GM19238 (cell line): ENCODE measurements around the gene FKBP10.
"Not testable (repeated sequence)": the region's sequence is repeated elsewhere in the genome, so short reads cannot be mapped to it uniquely, and the experiment has no call there.

ENCODE experiments used
- DNase-seq: peaks from one replicate; pipeline ENCODE4 v3.0.0; 2011; ENCODE audit warnings: low spot score; ENCODE audit not compliant: insufficient read length

The FKBP10 gene

DNA sequence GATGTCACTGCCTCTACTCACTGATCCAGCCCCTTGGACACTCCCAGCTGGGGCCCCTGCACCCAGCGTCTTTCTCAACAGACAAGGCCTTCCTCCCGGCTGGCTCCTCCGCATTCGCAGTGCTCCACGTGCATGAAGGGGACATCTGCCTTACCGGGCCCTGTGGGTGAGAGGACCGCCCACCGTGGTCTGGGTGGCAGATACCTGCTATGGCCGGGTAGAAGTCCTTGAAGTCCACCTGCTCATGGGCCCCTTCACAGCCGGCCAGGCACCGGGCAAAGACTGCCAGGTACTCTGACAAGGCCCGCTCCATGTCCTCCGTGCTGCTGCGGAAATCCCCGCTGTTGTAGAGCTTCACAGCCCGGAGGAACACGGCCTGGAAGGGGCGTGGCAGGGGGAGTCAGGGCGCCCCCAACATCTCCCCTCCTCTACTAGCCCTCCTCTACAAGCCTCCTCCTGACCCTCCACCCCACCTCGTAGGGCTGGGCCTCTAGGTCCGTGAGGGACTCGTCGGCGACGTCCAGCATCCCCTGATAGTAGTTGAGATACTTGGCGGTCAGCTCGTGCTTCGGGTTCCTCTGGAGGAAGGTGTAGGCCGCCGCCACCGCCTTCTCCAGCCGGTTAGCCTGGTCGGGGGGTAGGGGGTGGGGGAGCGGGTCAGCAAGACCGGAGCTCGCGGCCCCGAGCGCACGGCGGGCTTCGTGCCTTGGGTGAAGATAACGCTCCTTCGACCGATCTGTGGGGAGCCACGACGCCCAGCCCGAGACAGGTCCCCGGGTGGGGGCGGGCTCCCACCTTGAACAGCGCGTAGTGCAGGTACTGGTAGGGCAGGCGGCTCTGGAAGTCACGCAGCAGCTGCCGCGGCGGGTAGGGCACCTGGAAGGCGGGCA lies 1.9 kb upstream of the FKBP10 start:
- no peak for DNase-seq

DNA sequence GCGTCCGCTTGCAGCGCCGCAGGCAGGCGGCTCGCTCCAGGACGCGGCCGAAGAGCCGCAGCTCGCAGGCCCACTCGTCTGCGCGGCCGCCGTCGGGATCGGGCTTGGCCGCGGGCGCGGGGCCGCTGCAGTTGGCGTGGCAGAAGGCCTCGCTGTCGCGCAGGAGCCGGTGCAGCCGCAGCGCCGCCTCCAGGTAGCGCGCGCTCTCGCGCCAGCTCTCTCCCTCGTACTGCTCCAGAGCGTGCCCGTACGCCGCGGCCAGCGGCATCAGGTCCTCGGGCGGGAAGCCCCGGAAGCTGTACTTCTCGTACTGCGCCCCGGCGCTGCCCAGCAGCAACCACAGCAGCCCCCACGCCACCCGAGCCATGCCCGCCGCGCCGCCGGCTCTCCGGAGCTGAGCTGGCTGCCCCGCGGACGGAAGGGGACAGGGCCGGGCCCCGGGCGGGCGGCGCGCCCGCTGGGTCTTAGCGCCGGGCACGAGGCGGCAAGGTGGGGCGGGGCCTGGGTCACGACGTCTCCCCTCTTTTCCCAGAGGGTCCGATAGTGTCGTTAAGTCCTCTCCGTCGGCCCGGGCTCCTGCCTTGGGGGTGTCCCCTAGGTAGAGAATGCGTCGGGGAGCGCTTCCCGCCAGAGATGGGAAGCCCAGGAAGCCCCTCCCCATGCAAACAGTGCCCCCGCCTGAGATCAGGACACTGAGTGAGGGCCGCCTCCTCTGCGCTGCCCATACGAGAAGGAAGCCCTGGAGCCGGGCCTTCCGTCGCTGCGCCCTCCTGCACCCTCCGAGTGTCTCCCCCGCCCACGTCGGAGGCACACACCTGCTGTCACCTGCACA lies 1.0 kb upstream of the FKBP10 start, which contains the start of gene P3H4:
Gene P3H4, minus strand, starts transcription at position 401 of the 832 bp plus-strand sequence. Its CDS starts 34 bp downstream, at position 367.
- peak; percentile 77 for DNase-seq

DNA sequence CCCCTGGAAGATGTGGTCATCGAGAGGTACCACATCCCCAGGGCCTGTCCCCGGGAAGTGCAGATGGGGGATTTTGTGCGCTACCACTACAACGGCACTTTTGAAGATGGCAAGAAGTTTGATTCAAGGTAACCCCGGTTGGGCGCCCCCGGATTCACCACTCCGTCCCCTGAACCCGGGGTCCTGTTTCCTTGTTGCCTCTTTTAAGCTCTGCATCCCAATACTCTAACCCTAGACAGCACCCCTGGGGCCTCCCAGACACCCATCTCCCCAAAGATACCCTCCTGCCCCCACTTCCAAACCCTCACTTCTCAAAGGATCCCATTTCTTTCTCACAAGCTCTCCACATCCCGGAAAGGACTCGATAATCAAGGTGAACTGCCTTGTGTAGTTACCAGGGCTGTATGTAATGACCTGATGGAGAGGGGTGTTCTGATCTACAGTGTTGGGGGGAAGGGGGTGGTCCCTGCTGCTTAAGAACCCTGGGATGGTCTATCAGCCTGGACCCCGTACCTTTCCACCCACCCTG lies 412 bp downstream of the FKBP10 start:
- DNase-seq, result no peak

DNA sequence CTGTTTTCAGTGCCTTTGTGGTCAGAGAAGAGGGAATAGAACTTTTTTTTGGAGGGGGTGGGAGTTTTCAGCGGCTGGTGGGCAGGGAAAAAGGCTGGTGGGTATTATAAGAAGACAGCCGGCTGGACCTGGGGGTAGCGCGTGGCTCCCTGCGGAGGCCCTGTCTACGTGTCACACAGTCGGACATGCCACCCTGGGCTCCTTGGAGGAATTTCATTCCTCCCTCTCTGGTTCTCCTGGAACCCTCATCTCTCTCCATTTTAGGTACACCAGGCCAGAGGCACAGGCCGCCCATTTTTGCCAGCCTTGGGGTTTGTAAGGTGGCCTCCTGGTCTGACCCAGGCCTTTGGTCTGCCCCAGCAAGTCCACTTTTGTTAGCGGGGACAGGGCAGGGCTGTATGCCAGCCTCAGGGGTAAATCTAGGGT lies 908 bp downstream of the FKBP10 start:
- no peak for DNase-seq

DNA sequence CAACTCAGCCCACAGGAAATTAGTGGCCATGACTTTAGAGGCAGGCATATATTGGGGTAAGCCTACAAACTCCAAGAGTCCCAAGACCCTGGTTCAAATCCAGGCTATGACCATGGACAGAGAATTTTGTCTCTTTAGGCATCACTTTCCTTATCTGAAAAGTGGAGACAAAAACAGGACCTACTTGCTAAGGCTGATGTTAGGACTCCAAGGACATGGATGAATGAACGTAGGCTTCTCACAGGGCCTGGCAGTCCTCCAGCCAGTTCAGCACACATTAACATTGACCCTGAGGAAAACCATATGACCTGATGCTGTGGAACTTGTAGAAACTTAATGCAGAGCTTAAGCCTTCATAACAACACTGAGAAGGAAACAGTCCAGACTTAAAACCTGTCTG lies 1.4 kb downstream of the FKBP10 start:
- no peak for DNase-seq

DNA sequence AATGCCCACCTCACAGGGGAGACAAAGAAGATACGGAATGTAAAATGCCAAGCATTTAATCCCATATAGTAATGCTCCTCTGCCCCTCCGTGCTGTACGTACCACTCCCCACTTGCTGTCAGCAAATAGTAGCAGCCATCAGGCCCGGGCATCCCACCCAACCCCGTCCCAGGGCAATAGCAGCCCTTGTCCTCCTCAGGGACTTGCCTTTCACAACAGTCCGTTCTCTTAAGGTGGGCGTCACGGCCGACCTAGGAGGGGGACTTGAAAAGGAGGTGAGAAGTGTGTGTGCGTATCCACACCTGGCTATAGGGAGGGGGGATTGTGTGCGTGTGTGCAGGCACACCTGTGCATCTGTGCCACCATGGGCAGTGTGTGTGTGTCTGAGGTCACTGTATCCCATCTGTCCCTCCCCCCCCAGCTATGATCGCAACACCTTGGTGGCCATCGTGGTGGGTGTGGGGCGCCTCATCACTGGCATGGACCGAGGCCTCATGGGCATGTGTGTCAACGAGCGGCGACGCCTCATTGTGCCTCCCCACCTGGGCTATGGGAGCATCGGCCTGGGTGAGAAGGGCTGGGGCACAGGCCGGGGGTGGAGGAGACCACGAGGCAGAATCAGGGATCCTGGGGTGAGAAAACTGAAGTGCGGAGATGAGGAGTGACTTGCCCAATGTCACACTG lies 4.0 kb downstream of the FKBP10 start:
- DNase-seq, result no peak

DNA sequence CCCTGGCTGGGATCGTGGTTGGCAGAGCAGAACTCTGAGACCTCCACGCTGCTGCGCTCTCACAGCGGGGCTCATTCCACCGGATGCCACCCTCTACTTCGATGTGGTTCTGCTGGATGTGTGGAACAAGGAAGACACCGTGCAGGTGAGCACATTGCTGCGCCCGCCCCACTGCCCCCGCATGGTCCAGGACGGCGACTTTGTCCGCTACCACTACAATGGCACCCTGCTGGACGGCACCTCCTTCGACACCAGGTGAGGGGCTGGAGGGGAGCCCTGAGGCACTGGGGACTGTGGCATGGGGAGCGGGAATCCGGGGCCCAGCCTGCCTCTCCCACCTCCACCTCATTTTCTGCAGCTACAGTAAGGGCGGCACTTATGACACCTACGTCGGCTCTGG lies 5.2 kb downstream of the FKBP10 start:
- DNase-seq, result no peak

DNA sequence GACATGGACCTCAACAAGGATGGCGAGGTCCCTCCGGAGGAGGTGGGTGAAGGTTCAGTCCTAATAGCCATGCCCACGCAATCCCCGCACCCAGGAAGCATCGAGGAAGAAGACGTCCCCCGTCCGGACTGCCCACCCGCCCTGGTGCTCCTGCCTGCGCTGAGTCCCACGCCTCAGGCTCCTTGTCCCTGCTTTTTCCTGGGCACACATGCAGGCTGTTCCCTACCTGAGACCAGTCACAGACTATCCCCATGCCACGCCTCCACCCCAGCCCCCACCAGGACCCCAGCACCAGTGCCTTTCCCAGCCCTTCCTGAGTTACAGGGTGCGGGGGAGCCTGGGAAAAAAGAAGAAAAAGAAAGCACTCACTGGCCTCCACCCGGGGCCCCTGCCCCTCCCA lies 9.0 kb downstream of the FKBP10 start:
- DNase-seq, result no peak

DNA sequence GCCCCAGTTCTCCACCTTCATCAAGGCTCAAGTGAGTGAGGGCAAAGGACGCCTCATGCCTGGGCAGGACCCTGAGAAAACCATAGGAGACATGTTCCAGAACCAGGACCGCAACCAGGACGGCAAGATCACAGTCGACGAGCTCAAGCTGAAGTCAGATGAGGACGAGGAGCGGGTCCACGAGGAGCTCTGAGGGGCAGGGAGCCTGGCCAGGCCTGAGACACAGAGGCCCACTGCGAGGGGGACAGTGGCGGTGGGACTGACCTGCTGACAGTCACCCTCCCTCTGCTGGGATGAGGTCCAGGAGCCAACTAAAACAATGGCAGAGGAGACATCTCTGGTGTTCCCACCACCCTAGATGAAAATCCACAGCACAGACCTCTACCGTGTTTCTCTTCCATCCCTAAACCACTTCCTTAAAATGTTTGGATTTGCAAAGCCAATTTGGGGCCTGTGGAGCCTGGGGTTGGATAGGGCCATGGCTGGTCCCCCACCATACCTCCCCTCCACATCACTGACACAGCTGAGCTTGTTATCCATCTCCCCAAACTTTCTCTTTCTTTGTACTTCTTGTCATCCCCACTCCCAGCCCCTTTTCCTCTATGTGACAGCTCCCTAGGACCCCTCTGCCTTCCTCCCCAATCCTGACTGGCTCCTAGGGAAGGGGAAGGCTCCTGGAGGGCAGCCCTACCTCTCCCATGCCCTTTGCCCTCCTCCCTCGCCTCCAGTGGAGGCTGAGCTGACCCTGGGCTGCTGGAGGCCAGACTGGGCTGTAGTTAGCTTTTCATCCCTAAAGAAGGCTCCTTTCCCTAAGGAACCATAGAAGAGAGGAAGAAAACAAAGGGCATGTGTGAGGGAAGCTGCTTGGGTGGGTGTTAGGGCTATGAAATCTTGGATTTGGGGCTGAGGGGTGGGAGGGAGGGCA lies 9.7 kb downstream of the FKBP10 start:
- DNase-seq, result no peak

DNA sequence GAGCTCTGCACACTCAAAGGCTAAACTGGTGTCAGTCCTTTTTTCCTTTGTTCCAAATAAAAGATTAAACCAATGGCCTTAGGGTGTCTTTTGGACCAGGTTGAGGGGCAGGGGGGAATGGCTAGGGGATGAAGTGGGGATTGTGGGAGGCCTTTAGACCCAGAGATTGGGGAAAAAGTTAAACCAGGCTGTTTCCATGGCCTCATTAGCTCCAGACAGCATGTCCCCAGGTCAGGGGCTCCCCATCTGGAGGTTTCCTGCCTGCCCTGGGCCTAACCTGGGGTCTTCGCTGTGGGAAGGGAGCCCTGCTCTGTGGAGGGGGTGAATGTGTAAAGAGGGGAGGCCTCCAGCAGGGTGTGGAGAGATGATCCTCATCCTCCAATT lies 10.3 kb downstream of the FKBP10 start:
- DNase-seq, result no peak

DNA sequence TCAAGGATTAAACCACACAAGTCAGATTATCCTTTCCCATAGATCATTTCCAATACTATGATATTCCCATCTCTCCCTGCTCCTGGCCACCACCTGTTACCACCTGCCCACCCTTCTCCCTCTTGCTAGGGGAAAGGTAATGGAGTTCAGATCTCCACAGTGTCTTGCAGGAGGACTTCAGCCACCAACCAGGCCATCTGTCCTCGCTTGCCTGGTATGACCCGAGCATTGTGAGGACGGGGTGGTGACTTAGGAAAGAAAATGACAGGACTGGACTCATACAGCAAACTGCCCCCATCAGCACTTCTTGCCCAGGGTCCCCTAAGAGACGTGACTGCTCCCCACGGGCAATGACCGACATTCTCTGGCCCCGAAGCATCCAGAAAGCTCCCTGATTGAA lies 10.8 kb downstream of the FKBP10 start:
- no peak for DNase-seq

DNA sequence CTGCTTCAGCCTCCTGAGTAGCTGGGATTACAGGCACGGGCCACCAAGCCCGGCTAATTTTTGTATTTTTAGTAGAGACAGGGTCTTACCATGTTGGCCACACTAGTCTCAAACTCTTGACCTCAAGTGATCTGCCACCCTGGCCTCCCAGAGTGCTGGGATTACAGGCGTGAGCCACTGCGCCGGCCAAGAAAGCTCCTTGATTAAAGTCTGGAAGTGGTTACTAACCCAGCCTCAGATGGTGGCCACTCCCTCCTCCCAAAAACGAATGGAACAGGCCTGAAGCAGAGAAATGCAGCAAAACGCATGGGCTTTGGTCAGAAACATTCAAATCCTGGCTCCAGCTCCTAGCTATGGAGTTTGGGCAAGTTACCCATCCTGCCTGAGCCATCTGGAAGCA lies 11.3 kb downstream of the FKBP10 start:
- DNase-seq, result no peak

DNA sequence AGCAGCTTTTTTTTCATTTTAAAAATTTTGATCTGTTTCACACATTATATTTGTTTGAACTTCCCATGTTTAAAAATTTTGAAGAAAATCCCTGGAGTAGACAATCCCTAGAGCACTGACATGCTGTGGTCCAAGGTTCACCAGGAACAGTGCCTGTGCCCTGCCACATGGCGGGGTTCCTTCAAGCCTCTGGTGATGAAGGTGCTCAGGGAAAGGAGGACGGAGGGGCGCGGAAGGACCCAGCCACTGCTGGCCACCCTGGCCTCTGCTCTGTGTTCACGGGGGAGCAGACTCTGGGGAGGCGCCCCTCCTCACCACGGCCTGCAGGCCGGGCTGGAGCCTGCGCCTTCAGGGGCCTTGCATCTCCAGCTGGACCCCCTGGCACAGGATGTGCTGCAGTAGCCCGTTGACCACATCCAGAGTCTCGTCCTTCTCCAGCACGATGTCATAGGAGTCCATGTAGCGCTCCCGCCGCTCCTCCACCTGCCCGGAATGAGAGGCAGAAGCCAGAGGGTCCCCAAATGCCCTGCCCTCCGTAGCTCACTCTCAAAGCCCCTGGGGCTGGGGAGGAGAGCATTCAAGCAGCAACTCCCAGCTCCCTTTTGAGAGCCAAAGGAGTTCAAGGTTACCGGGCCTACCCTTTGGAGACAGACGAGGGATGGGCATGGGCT lies 12.5 kb downstream of the FKBP10 start:
- no peak for DNase-seq

DNA sequence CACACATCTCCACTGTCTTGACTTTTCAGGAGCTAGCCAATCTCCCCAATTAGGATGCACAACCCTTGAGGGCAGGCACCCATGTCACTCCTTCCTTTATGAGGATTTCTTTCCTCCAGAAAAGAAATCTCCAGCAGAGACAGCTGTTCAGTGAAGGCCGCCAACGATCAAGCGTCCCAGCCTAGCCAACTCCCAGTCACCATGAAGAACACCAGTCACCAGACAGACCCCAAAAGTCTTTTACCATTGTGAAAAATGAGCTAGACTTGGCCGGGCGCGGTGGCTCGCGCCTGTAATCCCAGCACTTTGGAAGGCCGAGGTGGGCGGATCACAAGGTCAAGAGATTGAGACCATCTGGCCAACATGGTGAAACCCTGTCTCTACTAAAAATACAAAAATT lies 17.2 kb downstream of the FKBP10 start:
- DNase-seq, result not testable (repeated sequence)

DNA sequence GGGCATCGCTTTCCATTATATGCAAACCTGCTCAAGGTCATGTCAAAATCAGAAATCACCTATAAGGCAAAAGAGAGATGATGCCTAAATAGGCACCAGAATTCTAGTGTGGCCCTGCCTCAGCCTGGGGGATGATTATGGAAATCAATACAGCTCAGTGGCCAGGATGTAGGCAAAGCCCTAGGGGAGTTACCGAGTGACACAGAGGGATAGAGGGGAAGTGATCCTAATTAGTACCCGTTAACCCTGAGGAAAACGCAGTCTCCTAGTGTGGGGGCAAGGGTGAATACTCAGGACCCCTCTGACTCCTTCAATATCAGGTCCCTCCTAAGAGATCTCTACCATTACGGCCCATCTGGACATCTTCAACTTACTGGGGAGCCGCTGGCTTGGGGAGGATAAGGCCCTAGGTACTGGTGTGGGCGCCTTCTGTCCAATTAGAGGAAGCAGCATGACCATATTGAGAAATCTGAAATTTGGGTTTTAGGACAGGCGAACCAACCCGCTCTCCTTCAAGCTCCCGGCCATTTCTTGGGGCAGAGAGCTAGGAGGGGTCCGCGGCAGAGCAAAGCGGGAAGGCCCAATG lies 22.5 kb downstream of the FKBP10 start:
- no peak for DNase-seq

DNA sequence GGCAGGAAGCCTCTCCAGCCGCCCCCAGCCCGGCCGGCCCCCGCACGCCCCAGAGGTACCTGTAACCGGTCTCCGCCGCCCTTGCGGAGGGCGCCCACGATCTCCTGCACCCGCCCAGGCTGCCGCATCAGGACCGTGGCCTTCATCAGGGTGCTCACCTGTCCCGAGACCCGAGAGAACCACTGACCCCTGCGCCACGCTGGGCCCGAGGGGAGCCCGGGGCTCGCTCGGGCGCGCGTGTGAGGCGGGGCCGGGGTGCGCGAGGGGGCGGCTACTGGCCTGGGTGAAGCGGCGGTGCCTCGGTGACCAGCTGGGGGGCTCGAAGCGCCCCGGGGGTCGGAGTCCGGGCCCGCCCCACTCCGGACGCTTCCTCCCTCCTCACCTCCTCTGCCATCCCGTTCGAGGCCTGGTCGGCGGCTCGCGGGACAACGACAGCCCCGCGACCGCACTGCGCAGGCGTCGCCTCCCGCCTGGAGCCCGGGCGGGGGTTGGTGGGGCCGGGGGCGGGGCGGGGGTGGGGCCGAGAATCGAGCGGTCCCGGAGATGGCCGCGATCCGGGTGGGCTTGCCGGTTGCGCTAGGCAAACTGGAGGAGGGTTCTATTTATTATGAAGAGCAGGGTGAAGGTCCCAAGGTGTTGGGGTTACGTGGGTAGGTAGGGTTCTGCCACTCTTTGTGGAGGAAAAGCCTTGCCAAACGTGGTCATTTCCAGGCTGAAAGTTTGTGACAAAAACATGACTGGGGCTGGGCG lies 23.2 kb downstream of the FKBP10 start, which contains the start of gene NT5C3B:
Gene NT5C3B, minus strand, starts transcription at position 433 of the 750 bp plus-strand sequence. Its CDS starts 39 bp downstream, at position 394.
- DNase-seq, result peak; percentile 74

DNA sequence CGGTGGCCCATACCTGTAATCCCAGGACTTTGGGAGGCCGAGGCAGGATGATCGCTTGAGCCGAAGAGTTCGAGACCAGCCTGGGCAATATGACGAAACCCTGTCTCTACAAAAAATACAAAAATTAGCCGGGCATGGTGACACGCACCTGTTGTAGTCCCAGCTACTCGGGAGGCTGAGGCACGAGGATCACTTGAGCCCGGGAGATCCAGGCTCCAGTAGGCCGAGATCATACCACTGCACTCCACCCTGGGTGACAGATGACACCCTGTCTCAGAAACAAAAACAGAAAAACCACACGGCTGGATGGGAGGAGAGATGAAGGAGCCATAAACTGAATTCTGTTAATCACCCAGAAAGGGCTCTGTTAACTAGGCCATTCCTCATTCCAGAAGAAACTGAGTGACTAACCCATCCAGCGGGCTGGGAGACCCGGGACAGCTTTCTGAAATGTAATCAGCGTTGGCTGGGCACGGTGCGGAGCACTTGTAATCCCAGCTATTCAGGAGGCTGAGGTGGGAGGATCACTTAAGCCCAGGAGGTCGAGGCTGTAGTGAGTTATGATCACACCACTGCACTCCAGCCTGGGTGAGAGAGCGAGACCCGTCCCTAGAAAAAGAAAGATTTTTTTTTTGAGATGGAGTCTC lies 23.9 kb downstream of the FKBP10 start:
- no peak for DNase-seq
